ENCODE data around the gene ZNF750. TPM values are rescaled to one million over a fixed set of nuclear protein-coding genes. Genes with fewer than 3 reads are reported as not detected.

ZNF750 gene
- total RNA-seq, 1 experiment from 2014 or later: 0.44 TPM

GRCh38 chr17:82849076-82849945, 9.5 kb upstream of the ZNF750 start:
- CTCF ChIA-PET: no interaction called here
- Histone ChIP-seq H3K27me3 (ENCODE audit: insufficient read depth, low read depth) (no peaks in the 10 kb centered on the region), H3K9me3 (ENCODE audit: insufficient read depth, low read depth) (no peaks in the 10 kb centered on the region), H3K4me1 (replicated peaks; ENCODE audit: insufficient read depth) (peaks cover 20% of the 10 kb centered on the region), H4K20me1 (ENCODE audit: insufficient read depth) (no peaks in the 10 kb centered on the region), H2AFZ (no peak overlapping the region), H3K4me2 (no peak overlapping the region), H3K79me2 (ENCODE audit: low read depth) (peaks cover 5% of the 10 kb centered on the region; the same call in 1 of the 2 replicates), H3K36me3 (ENCODE audit: low read depth) (no peaks in the 10 kb centered on the region), H3F3A (ENCODE audit: insufficient read depth, low read depth) (peaks cover 10% of the 10 kb centered on the region), H3K9me2 (ENCODE audit: insufficient read depth) (no peaks in the 10 kb centered on the region), H3K4me3 (no peak overlapping the region), H3K27ac (no peak overlapping the region)
- no peak for DNase-seq
- no peak for TF ChIP-seq CTCF (conservative IDR thresholded peaks at IDR 0.05)
- no peak for TF ChIP-seq EZH2 (IDR thresholded peaks at IDR 0.05; ENCODE audit: low read depth)
- intact Hi-C loops (cut with micrococcal nuclease; ENCODE audit: unreplicated experiment): no loop called here
- POLR2A ChIA-PET (ENCODE audit: unreplicated experiment): no interaction called here
- no TSS peak for BruUV-seq (replicated peaks)

- Histone ChIP-seq H2AFZ (0 out of 2 replicates have a peak overlapping the region, but pooled peaks have one; percentile 41), H3K4me3 (peak overlapping the region; percentile 46; the same call in 1 of the 2 replicates), H3K27me3 (ENCODE audit: insufficient read depth, low read depth) (no peaks in the 10 kb centered on the region), H3K27ac (peak overlapping the region; percentile 88), H3K9me3 (ENCODE audit: insufficient read depth, low read depth) (no peaks in the 10 kb centered on the region), H3K9me2 (ENCODE audit: insufficient read depth) (no peaks in the 10 kb centered on the region), H3K79me2 (ENCODE audit: low read depth) (peaks cover 5% of the 10 kb centered on the region; the same call in 1 of the 2 replicates), H3K4me2 (peak overlapping the region; percentile 59), H3K36me3 (ENCODE audit: low read depth) (no peaks in the 10 kb centered on the region), H4K20me1 (ENCODE audit: insufficient read depth) (no peaks in the 10 kb centered on the region), H3K4me1 (replicated peaks; ENCODE audit: insufficient read depth) (peaks cover 15% of the 10 kb centered on the region), H3F3A (ENCODE audit: insufficient read depth, low read depth) (peaks cover 10% of the 10 kb centered on the region)
- DNase-seq: peak; percentile 77 to 89
- ChIA-PET CTCF (interaction anchor here (0.9 kb wide), 1 partner anchor 28 kb away, joined by 3 read pairs; no protein-coding TSS in a partner anchor), POLR2A (ENCODE audit: unreplicated experiment) (interaction anchor here (0.6 to 0.7 kb wide), 2 partner anchors 10 to 16 kb away, joined by 3 to 4 read pairs; no protein-coding TSS in a partner anchor)
- TF ChIP-seq EZH2 (IDR thresholded peaks at IDR 0.05; ENCODE audit: low read depth) (no peak), CTCF (conservative IDR thresholded peaks at IDR 0.05) (no peak)
- intact Hi-C loops (cut with micrococcal nuclease; ENCODE audit: unreplicated experiment): loop anchor here (1.0 kb wide), 1 partner anchor 10 kb away; no protein-coding TSS in a partner anchor
- no TSS peak for BruUV-seq (replicated peaks)
Measured at GRCh38 chr17:82848022-82848592, 8.3 kb upstream of the ZNF750 start.

- no peaks in the 10 kb centered on the region for H4K20me1 ChIP-seq (ENCODE audit: insufficient read depth)
- peaks cover 5% of the 10 kb centered on the region; the same call in 1 of the 2 replicates for H3K79me2 ChIP-seq (ENCODE audit: low read depth)
- no peaks in the 10 kb centered on the region for H3K36me3 ChIP-seq (ENCODE audit: low read depth)
- TF ChIP-seq CTCF (conservative IDR thresholded peaks at IDR 0.05): no peak
- no peak for TF ChIP-seq EZH2 (IDR thresholded peaks at IDR 0.05; ENCODE audit: low read depth)
- H2AFZ ChIP-seq: no peak overlapping the region
- ChIA-PET POLR2A (ENCODE audit: unreplicated experiment) (no interaction called here), CTCF (no interaction called here)
- no peak overlapping the region for H3K4me3 ChIP-seq
- no peak for DNase-seq
- intact Hi-C loops (cut with micrococcal nuclease; ENCODE audit: unreplicated experiment): no loop called here
- H3K27me3 ChIP-seq (ENCODE audit: insufficient read depth, low read depth): no peaks in the 10 kb centered on the region
- no peaks in the 10 kb centered on the region for H3K9me2 ChIP-seq (ENCODE audit: insufficient read depth)
- BruUV-seq (replicated peaks): no TSS peak
- no peaks in the 10 kb centered on the region for H3K9me3 ChIP-seq (ENCODE audit: insufficient read depth, low read depth)
- peaks cover 12% of the 10 kb centered on the region for H3K4me1 ChIP-seq (replicated peaks; ENCODE audit: insufficient read depth)
- peaks cover 10% of the 10 kb centered on the region for H3F3A ChIP-seq (ENCODE audit: insufficient read depth, low read depth)
- H3K27ac ChIP-seq: no peak overlapping the region
- H3K4me2 ChIP-seq: no peak overlapping the region
Measured at GRCh38 chr17:82846061-82846691, 6.4 kb upstream of the ZNF750 start.
